ENCODE measurements around the gene DPF3.
"Not testable (repeated sequence)": the region's sequence is repeated elsewhere in the genome, so short reads cannot be mapped to it uniquely, and the experiment has no call there.

DPF3 gene

GRCh38 chr14:72878746-72879145 lies 15.2 kb downstream of the DPF3 start:
- no peak for DNase-seq

- no peak for DNase-seq
These were observed 17.2 kb downstream of the DPF3 start for GRCh38 chr14:72876710-72877063.

GRCh38 chr14:72876005-72876709 lies 17.7 kb downstream of the DPF3 start:
- DNase-seq = no peak

- not testable (repeated sequence) for DNase-seq
These were observed 23.0 kb downstream of the DPF3 start for GRCh38 chr14:72870878-72871277.

GRCh38 chr14:72869407-72870329 lies 24.2 kb downstream of the DPF3 start:
- DNase-seq = no peak

GRCh38 chr14:72868500-72868899 lies 25.4 kb downstream of the DPF3 start:
- no peak for DNase-seq

GRCh38 chr14:72864712-72865365 lies 29.1 kb downstream of the DPF3 start:
- no peak for DNase-seq

GRCh38 chr14:72863216-72864006 lies 30.5 kb downstream of the DPF3 start:
- no peak for DNase-seq

- no peak for DNase-seq
These were observed 37.2 kb downstream of the DPF3 start for GRCh38 chr14:72856530-72857266.

- DNase-seq = no peak
These were observed 38.0 kb downstream of the DPF3 start for GRCh38 chr14:72855913-72856312.

GRCh38 chr14:72852194-72852593 lies 41.7 kb downstream of the DPF3 start:
- no peak for DNase-seq

GRCh38 chr14:72851635-72852034 lies 42.3 kb downstream of the DPF3 start:
- DNase-seq = no peak

- DNase-seq = no peak
These were observed 43.5 kb downstream of the DPF3 start for GRCh38 chr14:72850360-72850759.

GRCh38 chr14:72849222-72849621 lies 44.7 kb downstream of the DPF3 start:
- DNase-seq = no peak

GRCh38 chr14:72847721-72848120 lies 46.2 kb downstream of the DPF3 start:
- DNase-seq = no peak

GRCh38 chr14:72845683-72846082 lies 48.2 kb downstream of the DPF3 start:
- DNase-seq = no peak

GRCh38 chr14:72845196-72845595 lies 48.7 kb downstream of the DPF3 start:
- no peak for DNase-seq

GRCh38 chr14:72844524-72844923 lies 49.4 kb downstream of the DPF3 start:
- no peak for DNase-seq

- no peak for DNase-seq
These were observed 53.9 kb downstream of the DPF3 start for GRCh38 chr14:72839753-72840607.

GRCh38 chr14:72839351-72839750 lies 54.5 kb downstream of the DPF3 start:
- DNase-seq = no peak

- DNase-seq = no peak
These were observed 57.8 kb downstream of the DPF3 start for GRCh38 chr14:72836085-72836484.

All from activated CD4-positive, CD25-positive, alpha-beta regulatory T cell treated with anti-CD3 and anti-CD28 coated beads, Interleukin-2, amount 50 U/mL, for 72 hours (primary cell).